GM19372 (cell line): ENCODE data around the gene MAPK7.

ENCODE experiments used
- ATAC-seq: cut with Tn5 transposase; IDR thresholded peaks from one replicate; pipeline ENCODE4 v1.9.1; 2021; ENCODE audit warnings: mild to moderate bottlenecking, low read depth, moderate library complexity; ENCODE audit not compliant: unreplicated experiment

Gene MAPK7

GRCh38 chr17:19414396-19415280 lies 36.3 kb downstream of the MAPK7 start:
- ATAC-seq, result no peak

DNA sequence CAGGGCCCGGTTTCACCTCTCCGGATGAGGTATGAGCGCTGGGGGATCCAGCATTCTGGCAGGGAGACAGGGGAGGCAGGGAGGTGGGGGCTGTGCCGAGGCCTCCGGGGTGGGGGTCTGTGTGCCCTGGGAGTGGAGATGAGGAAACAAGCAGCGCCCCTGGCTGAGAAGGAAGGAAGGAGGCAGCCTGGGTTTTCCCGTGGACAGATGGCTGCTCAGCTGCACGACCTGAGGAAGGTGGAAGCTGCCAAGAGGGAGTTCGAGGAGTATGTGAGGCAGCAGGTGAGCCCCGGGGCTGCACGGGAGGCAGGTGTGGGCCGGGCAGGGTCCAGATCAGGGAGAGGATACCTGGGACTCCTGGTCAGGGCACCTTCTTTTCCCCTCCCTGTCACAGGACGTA lies 37.0 kb downstream of the MAPK7 start:
- no peak for ATAC-seq

- ATAC-seq, result no peak
Observed at GRCh38 chr17:19415806-19416775, 37.8 kb downstream of the MAPK7 start.

GRCh38 chr17:19417611-19418010 lies 39.3 kb downstream of the MAPK7 start:
- ATAC-seq, result no peak

DNA sequence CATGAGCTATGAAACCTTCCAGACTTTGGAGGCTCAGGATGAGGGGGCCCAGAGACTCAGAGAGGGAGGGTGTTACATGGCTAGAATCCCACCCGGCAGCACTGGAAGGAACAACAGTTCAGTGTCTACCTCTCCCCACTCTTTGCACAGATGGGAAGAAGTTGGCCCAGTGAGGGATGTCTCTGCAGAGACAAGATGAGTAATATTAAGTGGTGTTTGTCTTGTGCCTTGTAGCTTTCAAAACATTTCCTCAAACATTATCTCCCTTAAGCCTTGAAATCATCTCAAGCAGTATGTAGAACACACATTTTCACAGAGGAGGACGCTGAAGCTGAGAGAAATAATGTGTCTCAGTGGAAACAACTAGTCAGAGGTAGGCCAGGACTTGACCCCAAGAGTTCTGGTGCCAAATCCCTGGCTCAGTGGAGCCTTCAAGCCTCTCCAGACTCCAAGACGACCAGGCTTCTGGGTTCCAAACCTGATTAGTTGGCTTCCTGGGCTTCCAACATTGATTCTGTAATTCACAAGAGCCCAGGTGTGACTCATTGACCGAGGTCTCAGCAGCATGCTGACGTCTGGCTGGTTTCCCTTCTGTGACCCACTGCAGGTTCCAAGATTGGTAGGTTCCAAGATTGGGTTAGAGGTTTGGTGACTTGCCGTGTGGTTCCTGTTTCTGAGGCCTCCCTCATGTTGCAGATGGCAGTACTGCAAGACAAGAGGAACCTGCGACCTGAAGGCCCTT lies 40.1 kb downstream of the MAPK7 start:
- no peak for ATAC-seq

GRCh38 chr17:19421219-19421618 lies 42.9 kb downstream of the MAPK7 start:
- ATAC-seq, result no peak

GRCh38 chr17:19421926-19422325 lies 43.6 kb downstream of the MAPK7 start:
- ATAC-seq, result no peak

GRCh38 chr17:19424934-19425868 lies 46.9 kb downstream of the MAPK7 start:
- ATAC-seq, result no peak

- no peak for ATAC-seq
Observed at GRCh38 chr17:19426631-19427030, 48.3 kb downstream of the MAPK7 start.

- no peak for ATAC-seq
Observed at GRCh38 chr17:19431691-19432090, 53.4 kb downstream of the MAPK7 start.
